GM06990 (cell line): ENCODE measurements around the gene UXS1.
"Not testable (repeated sequence)": the region's sequence is repeated elsewhere in the genome, so short reads cannot be mapped to it uniquely, and the experiment has no call there.

Experiments used
- DNase-seq: peaks from one replicate; pipeline ENCODE4 v3.0.0-alpha.2; 2011; ENCODE audit not compliant: insufficient read length; ENCODE audit errors: extremely low read depth
- H3K27me3 ChIP-seq: replicated peaks from 2 replicates; pipeline ENCODE4 v1.6.0; 2011; ENCODE audit warnings: low read length; ENCODE audit not compliant: control insufficient read depth, insufficient read depth
- H3K36me3 ChIP-seq: 2 replicates; pipeline ENCODE4 v1.5.1; 2011; ENCODE audit warnings: low read length; ENCODE audit not compliant: control insufficient read depth, insufficient read depth
- H3K4me3 ChIP-seq: replicated peaks from 2 replicates; pipeline ENCODE4 v1.5.1; 2011; ENCODE audit warnings: low read depth, mild to moderate bottlenecking, control low read depth, low read length
- TF ChIP-seq, protein P1 (sequence below): IDR thresholded peaks from 2 replicates; pipeline ENCODE4 v1.5.1; 2011; ENCODE audit warnings: low read length, control low read depth, mild to moderate bottlenecking, inconsistent platforms; ENCODE audit not compliant: insufficient read depth, poor library complexity, severe bottlenecking

UXS1 gene

DNA sequence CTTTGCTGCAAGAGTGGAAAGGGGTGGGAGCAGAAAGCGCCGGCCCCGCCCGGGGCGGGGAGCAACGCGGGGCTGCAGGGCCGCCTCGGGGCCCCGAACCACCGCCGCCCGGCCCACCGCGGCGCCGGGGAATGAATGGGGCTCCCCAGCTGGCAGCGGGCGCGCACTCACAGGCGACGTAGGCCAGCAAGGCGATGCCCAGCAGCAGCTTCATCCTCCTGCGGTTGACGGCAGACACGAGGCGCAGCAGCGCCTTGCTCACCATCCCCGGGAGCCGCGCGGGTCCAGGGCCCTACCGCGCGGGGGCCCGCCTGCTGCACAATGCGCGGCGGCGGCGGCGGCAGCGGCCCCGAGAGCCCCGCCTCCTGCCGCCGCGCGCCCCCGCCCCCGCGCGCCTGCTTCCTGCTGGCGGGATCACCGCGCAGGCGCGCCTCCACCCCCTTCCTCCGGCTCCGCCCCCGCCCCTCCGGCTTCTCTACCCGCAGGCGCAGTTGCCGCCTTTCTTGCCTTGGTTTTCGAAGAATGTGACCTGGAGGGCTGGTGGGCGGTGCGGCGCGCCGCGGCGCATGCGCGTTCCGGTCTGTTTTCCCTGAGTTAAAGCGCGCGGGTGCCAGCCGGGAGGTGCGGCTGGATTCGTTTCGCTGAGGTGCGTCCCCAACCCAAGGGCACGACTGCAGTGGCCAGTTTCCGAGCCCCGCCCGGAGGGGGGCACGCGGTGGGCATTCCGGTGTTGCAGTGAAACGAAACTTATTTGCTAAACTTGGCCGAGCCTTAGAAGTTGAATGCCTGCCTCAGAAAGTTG is at the start of gene UXS1:
TSS of gene UXS1 (minus strand) at position 325 of the 802 bp plus-strand sequence. CDS start at position 265, 60 bp downstream.
- no peaks in the 10 kb centered on the region for H3K27me3 ChIP-seq
- H3K4me3 ChIP-seq, result peak within 1 kb of the TSS; percentile 86
- TF ChIP-seq, protein P1, sequence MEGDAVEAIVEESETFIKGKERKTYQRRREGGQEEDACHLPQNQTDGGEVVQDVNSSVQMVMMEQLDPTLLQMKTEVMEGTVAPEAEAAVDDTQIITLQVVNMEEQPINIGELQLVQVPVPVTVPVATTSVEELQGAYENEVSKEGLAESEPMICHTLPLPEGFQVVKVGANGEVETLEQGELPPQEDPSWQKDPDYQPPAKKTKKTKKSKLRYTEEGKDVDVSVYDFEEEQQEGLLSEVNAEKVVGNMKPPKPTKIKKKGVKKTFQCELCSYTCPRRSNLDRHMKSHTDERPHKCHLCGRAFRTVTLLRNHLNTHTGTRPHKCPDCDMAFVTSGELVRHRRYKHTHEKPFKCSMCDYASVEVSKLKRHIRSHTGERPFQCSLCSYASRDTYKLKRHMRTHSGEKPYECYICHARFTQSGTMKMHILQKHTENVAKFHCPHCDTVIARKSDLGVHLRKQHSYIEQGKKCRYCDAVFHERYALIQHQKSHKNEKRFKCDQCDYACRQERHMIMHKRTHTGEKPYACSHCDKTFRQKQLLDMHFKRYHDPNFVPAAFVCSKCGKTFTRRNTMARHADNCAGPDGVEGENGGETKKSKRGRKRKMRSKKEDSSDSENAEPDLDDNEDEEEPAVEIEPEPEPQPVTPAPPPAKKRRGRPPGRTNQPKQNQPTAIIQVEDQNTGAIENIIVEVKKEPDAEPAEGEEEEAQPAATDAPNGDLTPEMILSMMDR, result no peak
- H3K36me3 ChIP-seq, result no peaks in the 10 kb centered on the region
- DNase-seq, result peak; percentile 99

DNA sequence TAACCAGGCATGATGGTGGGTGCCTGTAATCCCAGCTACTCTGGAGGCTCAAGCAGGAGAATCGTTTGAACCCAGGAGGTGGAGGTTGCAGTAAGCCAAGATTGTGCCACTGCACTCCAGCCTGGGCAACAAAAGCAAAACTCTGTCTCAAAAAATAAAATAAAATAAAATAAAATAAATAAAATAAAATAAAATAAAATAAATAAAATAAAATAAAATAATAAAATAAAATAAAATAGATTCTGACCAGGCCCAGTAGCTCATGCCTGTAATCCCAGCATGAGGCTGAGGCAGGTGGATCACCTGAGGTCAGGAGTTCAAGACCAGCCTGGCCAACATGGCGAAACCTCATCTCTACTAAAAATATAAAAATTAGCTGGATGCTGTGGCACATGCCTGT is 45.4 kb upstream of the UXS1 start:
- H3K36me3 ChIP-seq, H3K27me3 ChIP-seq, H3K4me3 ChIP-seq, DNase-seq: not testable (repeated sequence)

DNA sequence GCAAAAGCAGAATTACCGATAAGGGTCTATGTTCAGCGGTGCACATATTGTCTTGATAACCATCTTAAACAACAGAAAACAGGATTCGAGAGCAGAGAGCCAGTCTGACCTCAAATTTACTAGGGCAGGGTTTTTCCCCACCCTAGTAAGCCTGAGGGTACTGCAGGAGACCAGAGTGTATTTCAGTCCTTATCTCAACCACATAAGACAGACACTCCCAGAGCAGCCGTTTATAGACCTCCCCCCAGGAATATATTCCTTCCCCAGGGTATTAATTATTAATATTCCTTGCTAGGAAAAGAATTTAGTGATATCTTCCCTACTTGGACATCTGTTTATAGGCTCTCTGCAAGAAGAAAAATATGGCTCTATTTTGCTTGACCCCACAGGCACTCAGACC is 41.3 kb upstream of the UXS1 start:
- not testable (repeated sequence) for DNase-seq, H3K36me3 ChIP-seq, H3K27me3 ChIP-seq, H3K4me3 ChIP-seq

DNA sequence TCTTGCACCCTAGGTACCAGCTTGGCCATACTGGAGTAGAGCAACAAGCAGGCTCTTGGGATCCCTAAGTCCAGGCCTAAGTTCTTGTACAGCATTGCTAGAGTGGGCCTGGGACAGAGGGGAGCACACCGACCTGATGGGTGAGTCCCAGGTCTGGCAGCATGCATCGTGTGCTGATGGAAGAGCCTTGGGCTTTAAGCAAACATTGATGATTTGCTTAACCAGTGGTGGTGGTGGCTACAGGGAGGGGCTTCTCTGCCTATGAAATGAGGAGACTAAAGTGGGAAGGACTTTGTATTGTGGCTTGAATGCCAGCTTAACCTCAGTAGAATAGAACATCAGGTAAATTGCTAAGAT is 39.2 kb upstream of the UXS1 start:
- TF ChIP-seq, protein P1, result no peak
- H3K27me3 ChIP-seq, result no peaks in the 10 kb centered on the region
- no peaks in the 10 kb centered on the region for H3K36me3 ChIP-seq
- H3K4me3 ChIP-seq, result no peak overlapping the region
- no peak for DNase-seq

DNA sequence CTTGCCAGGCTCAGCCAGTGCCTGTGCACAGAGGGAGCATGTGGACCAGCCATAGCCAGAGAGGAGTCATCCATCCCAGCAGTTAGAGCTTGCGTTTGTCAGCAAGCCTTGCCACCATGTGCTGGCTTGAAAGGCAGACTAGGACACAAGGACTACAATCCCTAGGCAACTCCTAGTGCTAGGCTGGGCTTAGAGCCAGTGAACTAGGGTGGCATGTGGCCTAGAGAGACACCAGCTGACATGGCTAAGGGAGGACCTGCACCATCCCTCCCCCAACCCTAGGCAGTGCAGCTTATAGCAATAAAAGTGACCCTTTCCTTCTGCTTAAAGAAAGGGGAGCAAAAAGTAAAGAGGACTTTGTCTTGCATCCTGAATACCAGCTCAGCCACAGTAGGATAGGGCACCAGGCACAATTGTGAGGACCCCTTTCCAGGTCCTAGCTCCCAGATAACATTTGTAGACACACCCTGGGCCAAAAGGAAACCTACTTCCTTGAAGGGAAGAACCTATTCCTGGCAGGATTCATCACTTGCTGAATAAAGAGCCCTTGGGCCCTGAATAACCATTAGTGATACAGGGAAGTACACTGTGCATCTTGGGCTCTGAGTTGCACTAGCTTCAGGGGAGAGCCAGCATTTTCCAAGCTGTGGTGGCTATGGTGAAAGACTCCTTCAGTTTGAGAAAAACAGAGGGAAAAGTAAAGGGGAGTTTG is 38.7 kb upstream of the UXS1 start:
- Histone ChIP-seq H3K4me3 (no peak overlapping the region), H3K36me3 (no peaks in the 10 kb centered on the region), H3K27me3 (no peaks in the 10 kb centered on the region)
- TF ChIP-seq, protein P1, result no peak
- no peak for DNase-seq

DNA sequence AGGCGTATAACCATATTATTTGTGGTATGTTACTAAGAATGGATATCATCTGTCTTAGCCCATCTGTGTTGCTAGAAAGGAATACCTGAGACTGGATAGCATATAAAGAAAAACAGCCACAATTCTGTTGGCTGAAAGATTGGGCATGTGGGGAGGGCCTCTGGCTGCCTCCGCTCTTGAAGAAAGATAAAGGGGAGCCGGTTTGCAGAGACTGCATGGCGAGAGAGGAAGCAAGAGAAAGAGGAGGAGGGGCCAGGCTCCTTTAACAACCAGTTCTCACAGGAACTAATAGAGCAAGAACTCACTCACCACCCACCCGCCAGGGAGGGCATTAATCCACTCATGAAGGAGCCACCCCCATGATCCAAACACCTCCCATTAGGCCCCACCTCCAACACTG is 29.2 kb upstream of the UXS1 start:
- no peak for DNase-seq

DNA sequence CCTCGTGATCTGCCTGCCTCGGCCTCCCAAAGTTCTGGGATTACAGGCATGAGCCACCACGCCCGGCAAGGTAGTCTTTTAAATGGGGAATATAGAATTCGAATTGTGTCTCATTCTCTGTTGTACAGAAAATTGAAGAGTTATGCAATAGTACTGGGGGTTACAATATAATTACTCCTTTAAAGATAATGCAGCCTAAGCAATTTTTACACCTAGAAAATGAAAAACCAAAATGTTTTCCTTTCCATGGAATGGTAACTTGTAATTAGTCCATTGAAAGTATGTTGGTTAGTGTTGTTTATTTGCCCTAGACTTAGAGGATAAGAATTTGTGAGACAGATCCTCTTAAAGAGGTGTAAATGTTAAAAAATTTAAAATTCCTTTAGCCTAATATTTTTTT is 28.0 kb upstream of the UXS1 start:
- DNase-seq, H3K36me3 ChIP-seq, H3K4me3 ChIP-seq, H3K27me3 ChIP-seq: not testable (repeated sequence)

More for the DNA sequence above, 29.2 kb upstream of the UXS1 start:
- TF ChIP-seq, protein P1, result no peak
- H3K36me3 ChIP-seq, result no peaks in the 10 kb centered on the region
- no peak overlapping the region for H3K4me3 ChIP-seq
- H3K27me3 ChIP-seq, result no peaks in the 10 kb centered on the region; the same call in 1 of the 2 replicates
